ENCODE data around the gene AP5B1. TPM values are rescaled to one million over a fixed set of nuclear protein-coding genes. Genes with fewer than 3 reads are reported as not detected.
A peak's percentile ranks its signal among the peaks of the same experiment; 100 is the strongest.
"Not testable (repeated sequence)": the region's sequence is repeated elsewhere in the genome, so short reads cannot be mapped to it uniquely, and the experiment has no call there.

Gene AP5B1
- total RNA-seq, 1 experiment from 2014 or later, result 19.5 TPM

GRCh38 chr11:65736810-65737209 lies 44.0 kb downstream of the AP5B1 start:
- H3K9ac ChIP-seq (ENCODE audit: low read length), result no peak overlapping the region
- intact Hi-C loops (cut with micrococcal nuclease), result no loop called here
- ChIA-PET RAD21 (ENCODE audit: low non-redundant PET in 1 of 2, low total read pairs in 2 of 2, uncharacterized antibody in 2 of 2, unreplicated experiment in 2 of 2) (no interaction called here), CTCF (no interaction called here), POLR2A (no interaction called here)
- no peak overlapping the region for H3K27ac ChIP-seq (ENCODE audit: low read depth, low read length)
- H3K4me1 ChIP-seq (ENCODE audit: control insufficient read depth in 1 of 2, insufficient read depth in 2 of 2, low read length in 2 of 2), result no peaks in the 10 kb centered on the region
- no TSS peak for BruUV-seq (replicated peaks)
- H3K27me3 ChIP-seq (ENCODE audit: insufficient read depth, low read length), result no peaks in the 10 kb centered on the region
- H3K4me2 ChIP-seq (ENCODE audit: low read length), result no peak overlapping the region
- H3K9me3 ChIP-seq (ENCODE audit: control insufficient read depth in 1 of 2, insufficient read depth in 1 of 2, low read depth in 1 of 2, low read length in 2 of 2), result peaks cover 7 to 11% of the 10 kb centered on the region in 2 experiments; a peak in 2 of 4 replicates
- peak; percentile 36; the same call in 1 of the 2 replicates for TF ChIP-seq CBX3 (IDR thresholded peaks at IDR 0.05; ENCODE audit: low read depth)
- TF ChIP-seq ZFX (IDR thresholded peaks at IDR 0.05), result no peak
- TF ChIP-seq EZH2 (IDR thresholded peaks at IDR 0.05), result no peak
- no peak for DNase-seq (ENCODE audit: low read depth, low spot score)
- no peaks in the 10 kb centered on the region for H3K79me2 ChIP-seq (ENCODE audit: insufficient read depth, low read length)
- ATAC-seq, result no peak
- no peak overlapping the region for H2AFZ ChIP-seq (ENCODE audit: low read depth, low read length, poor library complexity, severe bottlenecking)
- H3K36me3 ChIP-seq (ENCODE audit: control insufficient read depth in 1 of 2, insufficient read depth in 2 of 2, low read length in 2 of 2), result no peaks in the 10 kb centered on the region
- no peaks in the 10 kb centered on the region for H3K9me2 ChIP-seq (ENCODE audit: insufficient read depth)
- H3K4me3 ChIP-seq (replicated peaks in 1 of 2; ENCODE audit: low read depth in 1 of 2, low read length in 2 of 2), result no peak overlapping the region
- no peaks in the 10 kb centered on the region for H4K20me1 ChIP-seq (ENCODE audit: insufficient read depth)

- H3K4me3 ChIP-seq (replicated peaks in 1 of 2; ENCODE audit: low read depth in 1 of 2, low read length in 2 of 2); CTCF ChIA-PET; H3K36me3 ChIP-seq (ENCODE audit: control insufficient read depth in 1 of 2, insufficient read depth in 2 of 2, low read length in 2 of 2); POLR2A ChIA-PET; H3K9ac ChIP-seq (ENCODE audit: low read length); DNase-seq (ENCODE audit: low read depth, low spot score); RAD21 ChIA-PET (ENCODE audit: low non-redundant PET in 1 of 2, low total read pairs in 2 of 2, uncharacterized antibody in 2 of 2, unreplicated experiment in 2 of 2); H3K79me2 ChIP-seq (ENCODE audit: insufficient read depth, low read length); intact Hi-C loops (cut with micrococcal nuclease); ATAC-seq; H3K4me2 ChIP-seq (ENCODE audit: low read length); BruUV-seq (replicated peaks); H3K9me2 ChIP-seq (ENCODE audit: insufficient read depth); H3K4me1 ChIP-seq (ENCODE audit: control insufficient read depth in 1 of 2, insufficient read depth in 2 of 2, low read length in 2 of 2); H2AFZ ChIP-seq (ENCODE audit: low read depth, low read length, poor library complexity, severe bottlenecking); H4K20me1 ChIP-seq (ENCODE audit: insufficient read depth); H3K27me3 ChIP-seq (ENCODE audit: insufficient read depth, low read length); H3K27ac ChIP-seq (ENCODE audit: low read depth, low read length): not testable (repeated sequence)
- H3K9me3 ChIP-seq (ENCODE audit: control insufficient read depth in 1 of 2, insufficient read depth in 1 of 2, low read depth in 1 of 2, low read length in 2 of 2), result peaks cover 7 to 11% of the 10 kb centered on the region in 2 experiments; a peak in 2 of 4 replicates
These were observed 45.7 kb downstream of the AP5B1 start for GRCh38 chr11:65735111-65735510.

GRCh38 chr11:65730461-65730860 lies 50.3 kb downstream of the AP5B1 start:
- H2AFZ ChIP-seq (ENCODE audit: low read depth, low read length, poor library complexity, severe bottlenecking), result no peak overlapping the region
- TF ChIP-seq SRF (IDR thresholded peaks at IDR 0.05; ENCODE audit: low read depth) (no peak), ZFX (IDR thresholded peaks at IDR 0.05) (no peak), MAX (IDR thresholded peaks at IDR 0.05) (no peak), YY1 (IDR thresholded peaks at IDR 0.05; ENCODE audit: extremely low read depth, insufficient replicate concordance, low read depth, low read length) (no peak), POLR2AphosphoS5 (IDR thresholded peaks at IDR 0.05; ENCODE audit: low read depth, low read length) (no peak), ZNF274 (IDR thresholded peaks at IDR 0.05; ENCODE audit: low read depth, low read length) (no peak), FOSL1 (IDR thresholded peaks at IDR 0.05; ENCODE audit: low read depth) (no peak), SP1 (IDR thresholded peaks at IDR 0.05; ENCODE audit: low read depth) (no peak), REST (IDR thresholded peaks at IDR 0.05; ENCODE audit: low read depth) (no peak), ELF1 (IDR thresholded peaks at IDR 0.05; ENCODE audit: borderline replicate concordance, low read depth) (no peak)

More at GRCh38 chr11:65730461-65730860, 50.3 kb downstream of the AP5B1 start:
- CTCF ChIA-PET, result no interaction called here
- Histone ChIP-seq H3K36me3 (ENCODE audit: control insufficient read depth in 1 of 2, insufficient read depth in 2 of 2, low read length in 2 of 2) (no peaks in the 10 kb centered on the region), H3K4me3 (replicated peaks in 1 of 2; ENCODE audit: low read depth in 1 of 2, low read length in 2 of 2) (no peak overlapping the region), H3K27me3 (ENCODE audit: insufficient read depth, low read length) (no peaks in the 10 kb centered on the region), H3K4me1 (ENCODE audit: control insufficient read depth in 1 of 2, insufficient read depth in 2 of 2, low read length in 2 of 2) (no peaks in the 10 kb centered on the region), H4K20me1 (ENCODE audit: insufficient read depth) (no peaks in the 10 kb centered on the region), H3K27ac (ENCODE audit: low read depth, low read length) (no peak overlapping the region), H3K9ac (ENCODE audit: low read length) (no peak overlapping the region), H3K79me2 (ENCODE audit: insufficient read depth, low read length) (no peaks in the 10 kb centered on the region), H3K4me2 (ENCODE audit: low read length) (no peak overlapping the region), H3K9me3 (ENCODE audit: control insufficient read depth in 1 of 2, insufficient read depth in 1 of 2, low read depth in 1 of 2, low read length in 2 of 2) (no peaks in the 10 kb centered on the region), H3K9me2 (ENCODE audit: insufficient read depth) (no peaks in the 10 kb centered on the region)
- RAD21 ChIA-PET (ENCODE audit: low non-redundant PET in 1 of 2, low total read pairs in 2 of 2, uncharacterized antibody in 2 of 2, unreplicated experiment in 2 of 2), result no interaction called here
- POLR2A ChIA-PET, result no interaction called here
- DNase-seq (ENCODE audit: low read depth, low spot score) (no peak), ATAC-seq (no peak)
- intact Hi-C loops (cut with micrococcal nuclease), result no loop called here
- no TSS peak for BruUV-seq (replicated peaks)

All from HCT116 (cell line).